H1 (cell line): ENCODE measurements around the gene FMNL2. TPM values are rescaled to one million over a fixed set of nuclear protein-coding genes. Genes with fewer than 3 reads are reported as not detected.

Experiments
- CTCF ChIA-PET: fragments of 300-600 bp; sonication (Branson Sonifier 250); formaldehyde crosslinking; loops from one replicate; lab custom pipeline; 2021; ENCODE audit not compliant: partially characterized antibody; lab: Charles Lee
- POLR2A ChIA-PET: fragments of 300-600 bp; sonication (Branson Sonifier 250); formaldehyde crosslinking; loops from one replicate; lab custom pipeline; 2021; ENCODE audit warnings: inconsistent platforms; ENCODE audit not compliant: partially characterized antibody; lab: Charles Lee
- DNase-seq, 2 experiments: peaks; one replicate each; pipeline versions ENCODE4 v3.0.0 to v3.0.0-alpha.2; 2010 to 2022; ENCODE audit warnings: low spot score in 2 of 2, low read depth in 1 of 2, mixed read lengths in 1 of 2
- FAIRE-seq: peaks from 2 replicates; lab custom pipeline; 2011; peaks lifted over from hg19 to GRCh38; lab: Jason Lieb, UNC
- H2AFZ ChIP-seq: 2 replicates; pipeline ENCODE4 v1.8.1; 2012; ENCODE audit warnings: low read length, inconsistent platforms
- H2AK5ac ChIP-seq: 2 replicates; pipeline ENCODE4 v1.6.1; 2013; ENCODE audit warnings: low read depth, low read length
- H2BK120ac ChIP-seq: replicated peaks from 2 replicates; pipeline ENCODE3; 2013; ENCODE audit warnings: low read depth, low read length, inconsistent platforms
- H2BK12ac ChIP-seq: 2 replicates; pipeline ENCODE4 v1.6.1; 2013; ENCODE audit warnings: low read depth, low read length
- H2BK15ac ChIP-seq: 2 replicates; pipeline ENCODE4 v1.6.1; 2013; ENCODE audit warnings: low read length
- H2BK20ac ChIP-seq: 2 replicates; pipeline ENCODE4 v1.6.1; 2013; ENCODE audit warnings: low read length
- H2BK5ac ChIP-seq: 2 replicates; pipeline ENCODE4 v1.6.1; 2013; ENCODE audit warnings: low read depth, low read length
- H3K14ac ChIP-seq: 2 replicates; pipeline ENCODE4 v1.6.1; 2013; ENCODE audit warnings: inconsistent platforms; ENCODE audit not compliant: insufficient read length
- H3K18ac ChIP-seq: 2 replicates; pipeline ENCODE4 v1.6.1; 2013; ENCODE audit warnings: low read length; ENCODE audit errors: extremely low read depth
- H3K23ac ChIP-seq: 2 replicates; pipeline ENCODE4 v1.6.1; 2013; ENCODE audit warnings: inconsistent platforms; ENCODE audit not compliant: insufficient read length
- H3K23me2 ChIP-seq: 2 replicates; pipeline ENCODE4 v1.6.1; 2013; ENCODE audit warnings: low read depth, low read length
- H3K27ac ChIP-seq: 2 replicates; pipeline ENCODE4 v1.6.1; 2011; ENCODE audit warnings: low read depth, low read length, inconsistent platforms
- H3K27me3 ChIP-seq, 4 experiments: replicated peaks in 1 of 4; 1 replicate in 1 of 4; 2 replicates in 3 of 4; pipeline versions ENCODE4 v1.6.1 to v1.8.1; 2011 to 2013; ENCODE audit warnings: low read length in 3 of 4, mild to moderate bottlenecking in 3 of 4, inconsistent platforms in 2 of 4, mixed read lengths in 2 of 4, moderate library complexity in 1 of 4; ENCODE audit not compliant: control insufficient read depth in 3 of 4, insufficient read depth in 3 of 4; ENCODE audit errors: extremely low read depth in 1 of 4
- H3K36me3 ChIP-seq, 4 experiments: 2 replicates each; pipeline versions ENCODE4 v1.6.1 to v1.8.1; 2011 to 2013; ENCODE audit warnings: mild to moderate bottlenecking in 4 of 4, low read length in 3 of 4, moderate library complexity in 2 of 4, control low read depth in 1 of 4, inconsistent platforms in 1 of 4; ENCODE audit not compliant: insufficient read depth in 4 of 4, control insufficient read depth in 2 of 4
- H3K4ac ChIP-seq: replicated peaks from 2 replicates; pipeline ENCODE3; 2013; ENCODE audit warnings: low read length, low read depth, mixed read lengths, inconsistent platforms; ENCODE audit not compliant: insufficient read length
- H3K4me1 ChIP-seq, 4 experiments: replicated peaks in 1 of 4; 1 replicate in 1 of 4; 2 replicates in 3 of 4; pipeline versions ENCODE4 v1.6.1 to v1.8.1; 2011 to 2013; ENCODE audit warnings: low read length in 3 of 4, inconsistent platforms in 2 of 4, mixed read lengths in 1 of 4; ENCODE audit not compliant: insufficient read depth in 4 of 4, control insufficient read depth in 3 of 4
- H3K4me2 ChIP-seq, 2 experiments: 2 replicates each; pipeline versions ENCODE4 v1.6.1 to v1.8.1; 2011 to 2013; ENCODE audit warnings: low read depth in 2 of 2, low read length in 2 of 2, control low read depth in 1 of 2, inconsistent platforms in 1 of 2, mild to moderate bottlenecking in 1 of 2; ENCODE audit not compliant: insufficient read depth in 1 of 2
- H3K4me3 ChIP-seq, 4 experiments: fragments of 200-600, 300-600 bp in 1 of 4; sonication (generic), shearing (Covaris generic), sonication (Bioruptor Twin) in 1 of 4; 2 replicates each; pipeline versions ENCODE4 v1.5.1 to v1.8.1; 2011 to 2016; ENCODE audit warnings: low read length in 4 of 4, low read depth in 3 of 4, control low read depth in 2 of 4, inconsistent platforms in 2 of 4, mild to moderate bottlenecking in 2 of 4, mixed read lengths in 1 of 4, moderate library complexity in 1 of 4; ENCODE audit not compliant: insufficient read depth in 2 of 4; ENCODE audit errors: extremely low read depth in 1 of 4
- H3K56ac ChIP-seq: replicated peaks from 2 replicates; pipeline ENCODE3; 2013; ENCODE audit warnings: low read depth, mild to moderate bottlenecking, mixed read lengths, low read length, inconsistent platforms; ENCODE audit not compliant: insufficient read length
- H3K79me1 ChIP-seq: 2 replicates; pipeline ENCODE4 v1.6.1; 2013; ENCODE audit warnings: low read depth, low read length, control low read depth
- H3K79me2 ChIP-seq, 2 experiments: 2 replicates each; pipeline versions ENCODE4 v1.6.1 to v1.8.1; 2012 to 2013; ENCODE audit warnings: low read length in 2 of 2, mild to moderate bottlenecking in 2 of 2, inconsistent platforms in 1 of 2; ENCODE audit not compliant: insufficient read depth in 2 of 2, control insufficient read depth in 1 of 2
- H3K9ac ChIP-seq, 4 experiments: replicated peaks in 1 of 4; 1 replicate in 1 of 4; 2 replicates in 3 of 4; pipeline versions ENCODE4 v1.6.1 to v1.8.1; 2011 to 2013; ENCODE audit warnings: low read depth in 3 of 4, low read length in 3 of 4, control low read depth in 2 of 4, mild to moderate bottlenecking in 2 of 4, moderate library complexity in 2 of 4, inconsistent platforms in 1 of 4; ENCODE audit errors: extremely low read depth in 1 of 4
- H3K9me3 ChIP-seq, 2 experiments: 2 replicates each; pipeline versions ENCODE4 v1.6.1 to v1.8.1; 2012 to 2013; ENCODE audit warnings: mild to moderate bottlenecking in 2 of 2, moderate library complexity in 2 of 2, control low read depth in 1 of 2, inconsistent platforms in 1 of 2, low read depth in 1 of 2, low read length in 1 of 2, mixed read lengths in 1 of 2; ENCODE audit not compliant: insufficient read depth in 2 of 2
- H4K20me1 ChIP-seq, 2 experiments: replicated peaks in 1 of 2; 2 replicates each; pipeline versions ENCODE3 to v1.8.1; 2011 to 2013; ENCODE audit warnings: inconsistent platforms in 2 of 2, low read length in 2 of 2, mild to moderate bottlenecking in 1 of 2; ENCODE audit not compliant: insufficient read depth in 2 of 2, control insufficient read depth in 1 of 2
- H4K5ac ChIP-seq: 2 replicates; pipeline ENCODE4 v1.6.1; 2013; ENCODE audit warnings: low read length, low read depth, mixed read lengths, inconsistent platforms; ENCODE audit not compliant: insufficient read length
- H4K8ac ChIP-seq: 2 replicates; pipeline ENCODE4 v1.8.0; 2013; ENCODE audit warnings: mild to moderate bottlenecking, moderate library complexity, low read length, inconsistent platforms; ENCODE audit not compliant: insufficient read depth; ENCODE audit errors: extremely low read depth
- H4K91ac ChIP-seq: replicated peaks from 2 replicates; pipeline ENCODE3; 2013; ENCODE audit warnings: low read length, mixed read lengths, inconsistent platforms; ENCODE audit not compliant: insufficient read length
- EZH2 ChIP-seq: fragments of 200-600 bp; sonication (generic); IDR thresholded peaks from 2 replicates; pipeline ENCODE4 v1.7.1; 2012; ENCODE audit warnings: low read depth, mild to moderate bottlenecking, moderate library complexity, low read length, inconsistent platforms; ENCODE audit not compliant: severe bottlenecking
- ZNF274 ChIP-seq: IDR thresholded peaks from 2 replicates; pipeline ENCODE4 v1.7.0; 2012; ENCODE audit warnings: low read length, borderline replicate concordance; ENCODE audit errors: extremely low read depth
- WGBS, 2 experiments: shearing (Covaris generic) in 1 of 2; methylation state at CpG; one replicate each; pipeline versions ENCODE4 v1.1.6 to v1.1.7; 2013 to 2015; ENCODE audit warnings: low lambda C conversion rate in 2 of 2, mixed read lengths in 2 of 2, inconsistent platforms in 1 of 2, low coverage in 1 of 2, missing lambda C conversion rate in 1 of 2; ENCODE audit not compliant: insufficient replicate concordance in 2 of 2, insufficient coverage in 1 of 2, insufficient read length in 1 of 2; ENCODE audit errors: extremely low coverage in 1 of 2, missing lambda C conversion rate in 1 of 2; 5-methylcytosine and 5-hydroxymethylcytosine counted together
- polyA plus RNA-seq, 7 experiments: library from polyadenylated mRNA; depleted of rRNA in 3 of 7; stranded (reverse) in 5 of 7; unstranded in 2 of 7; fragments of >200 nt in 5 of 7; fragments of 200-250 nt in 2 of 7; gene quantifications; 1 replicate in 5 of 7; 2 replicates in 1 of 7; 4 replicates in 1 of 7; pipeline versions ENCODE4 v1.2.1 to v1.2.3, GENCODE V29; 2011 to 2013; ENCODE audit warnings: missing spikeins in 2 of 7, mixed read lengths in 2 of 7
- total RNA-seq: library from RNA; stranded (reverse); fragmentation: NEBNext Ultra II Directional; extraction: Animal tissue kit (Norgen Biotek cat#: 25700); gene quantifications from 2 replicates; pipeline ENCODE4 v1.2.1, GENCODE V29; 2021

Gene FMNL2
- total and polyA plus RNA-seq, 2 of the 8 experiments (the other 6 are each of a cell fraction or from before 2014, with no cell fraction given): 15.5 to 45.1 TPM

DNA sequence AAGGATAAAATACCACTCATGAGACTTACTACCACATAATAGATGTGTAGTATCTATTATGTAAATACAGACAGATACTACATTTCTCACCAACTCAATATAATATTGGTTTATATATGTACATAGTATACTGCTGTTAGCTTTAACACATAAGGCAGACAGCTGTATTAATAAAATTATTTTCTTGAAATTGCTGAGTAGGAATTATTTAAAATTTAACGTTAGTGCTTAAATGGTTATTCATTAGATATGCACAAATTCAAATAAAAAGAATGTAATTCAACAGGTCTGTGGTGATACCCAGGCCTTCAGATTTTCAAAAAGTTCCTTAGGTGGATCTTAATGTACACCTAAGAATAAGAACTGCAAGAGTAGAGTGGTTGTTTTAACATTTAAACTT, 323.2 kb downstream of the FMNL2 start:
- Histone ChIP-seq H3K56ac (no peak overlapping the region), H2AFZ (no peak overlapping the region), H4K91ac (no peak overlapping the region), H3K27ac (no peak overlapping the region), H3K79me1 (no peaks in the 10 kb centered on the region), H3K4ac (no peak overlapping the region), H3K9ac (no peak overlapping the region), H2AK5ac (no peak overlapping the region), H3K18ac (no peak overlapping the region), H3K4me1 (no peaks in the 10 kb centered on the region), H3K79me2 (no peaks in the 10 kb centered on the region), H2BK15ac (no peak overlapping the region), H3K36me3 (peaks cover 23 to 92% (median 64%) of the 10 kb centered on the region in 4 experiments), H2BK20ac (no peak overlapping the region), H4K20me1 (peaks cover 0 to 3% of the 10 kb centered on the region in 2 experiments), H3K4me2 (no peak overlapping the region), H3K23ac (no peak overlapping the region), H2BK12ac (no peak overlapping the region), H2BK120ac (no peak overlapping the region), H3K27me3 (no peaks in the 10 kb centered on the region), H3K4me3 (no peak overlapping the region), H3K14ac (no peak overlapping the region), H2BK5ac (no peak overlapping the region), H4K5ac (no peak overlapping the region), H3K23me2 (no peaks in the 10 kb centered on the region), H4K8ac (no peak overlapping the region), H3K9me3 (no peaks in the 10 kb centered on the region)
- TF ChIP-seq EZH2 (no peak), ZNF274 (no peak)
- DNase-seq (no peak), FAIRE-seq (no peak)
- POLR2A ChIA-PET: no interaction called here
- CTCF ChIA-PET: interaction anchor here (1.7 kb wide), 1 partner anchor 10 kb away, joined by 6 read pairs; no protein-coding TSS in a partner anchor
- WGBS, 2 experiments: 96% methylated on average over 1 of the region's 1 CpG; no CpG with 5 or more reads in 1 of the 2 experiments
